Mammary epithelial cell (primary cell): ENCODE measurements around the gene CROCC2.

Experiments used
- CTCF ChIP-seq, 2 donors: IDR thresholded peaks in 1 of 2; conservative IDR thresholded peaks in 1 of 2; 2 replicates each; pipeline ENCODE4 v1.5.1; 2011 to 2012; ENCODE audit warnings: inconsistent platforms in 2 of 2, low read length in 2 of 2, mild to moderate bottlenecking in 2 of 2, control low read depth in 1 of 2, low read depth in 1 of 2; ENCODE audit not compliant: insufficient read depth in 1 of 2; ENCODE audit errors: extremely low read depth in 1 of 2
- EZH2 ChIP-seq: IDR thresholded peaks from 2 replicates; pipeline ENCODE4 v1.6.1; 2012; ENCODE audit warnings: low read length, inconsistent platforms, borderline replicate concordance

- TF ChIP-seq CTCF (conservative IDR thresholded peaks at IDR 0.05 in 1 of 2, IDR thresholded peaks at IDR 0.05 in 1 of 2; ENCODE audit: extremely low read depth in 1 of 2, insufficient read depth in 1 of 2, low read depth in 1 of 2, low read length in 2 of 2) (no peak), EZH2 (no peak)
These were observed 84.7 kb downstream of the CROCC2 start for GRCh38 chr2:240990726-240991377.
